ENCODE data around the gene ZNF609. TPM values are rescaled to one million over a fixed set of nuclear protein-coding genes. Genes with fewer than 3 reads are reported as not detected.
A peak's percentile ranks its signal among the peaks of the same experiment; 100 is the strongest.

ZNF609 gene, protein sequence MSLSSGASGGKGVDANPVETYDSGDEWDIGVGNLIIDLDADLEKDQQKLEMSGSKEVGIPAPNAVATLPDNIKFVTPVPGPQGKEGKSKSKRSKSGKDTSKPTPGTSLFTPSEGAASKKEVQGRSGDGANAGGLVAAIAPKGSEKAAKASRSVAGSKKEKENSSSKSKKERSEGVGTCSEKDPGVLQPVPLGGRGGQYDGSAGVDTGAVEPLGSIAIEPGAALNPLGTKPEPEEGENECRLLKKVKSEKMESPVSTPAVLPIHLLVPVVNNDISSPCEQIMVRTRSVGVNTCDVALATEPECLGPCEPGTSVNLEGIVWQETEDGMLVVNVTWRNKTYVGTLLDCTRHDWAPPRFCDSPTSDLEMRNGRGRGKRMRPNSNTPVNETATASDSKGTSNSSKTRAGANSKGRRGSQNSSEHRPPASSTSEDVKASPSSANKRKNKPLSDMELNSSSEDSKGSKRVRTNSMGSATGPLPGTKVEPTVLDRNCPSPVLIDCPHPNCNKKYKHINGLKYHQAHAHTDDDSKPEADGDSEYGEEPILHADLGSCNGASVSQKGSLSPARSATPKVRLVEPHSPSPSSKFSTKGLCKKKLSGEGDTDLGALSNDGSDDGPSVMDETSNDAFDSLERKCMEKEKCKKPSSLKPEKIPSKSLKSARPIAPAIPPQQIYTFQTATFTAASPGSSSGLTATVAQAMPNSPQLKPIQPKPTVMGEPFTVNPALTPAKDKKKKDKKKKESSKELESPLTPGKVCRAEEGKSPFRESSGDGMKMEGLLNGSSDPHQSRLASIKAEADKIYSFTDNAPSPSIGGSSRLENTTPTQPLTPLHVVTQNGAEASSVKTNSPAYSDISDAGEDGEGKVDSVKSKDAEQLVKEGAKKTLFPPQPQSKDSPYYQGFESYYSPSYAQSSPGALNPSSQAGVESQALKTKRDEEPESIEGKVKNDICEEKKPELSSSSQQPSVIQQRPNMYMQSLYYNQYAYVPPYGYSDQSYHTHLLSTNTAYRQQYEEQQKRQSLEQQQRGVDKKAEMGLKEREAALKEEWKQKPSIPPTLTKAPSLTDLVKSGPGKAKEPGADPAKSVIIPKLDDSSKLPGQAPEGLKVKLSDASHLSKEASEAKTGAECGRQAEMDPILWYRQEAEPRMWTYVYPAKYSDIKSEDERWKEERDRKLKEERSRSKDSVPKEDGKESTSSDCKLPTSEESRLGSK (N-terminal part only)
- total RNA-seq, result 27.8 and 40.0 TPM in 2 replicates

DNA sequence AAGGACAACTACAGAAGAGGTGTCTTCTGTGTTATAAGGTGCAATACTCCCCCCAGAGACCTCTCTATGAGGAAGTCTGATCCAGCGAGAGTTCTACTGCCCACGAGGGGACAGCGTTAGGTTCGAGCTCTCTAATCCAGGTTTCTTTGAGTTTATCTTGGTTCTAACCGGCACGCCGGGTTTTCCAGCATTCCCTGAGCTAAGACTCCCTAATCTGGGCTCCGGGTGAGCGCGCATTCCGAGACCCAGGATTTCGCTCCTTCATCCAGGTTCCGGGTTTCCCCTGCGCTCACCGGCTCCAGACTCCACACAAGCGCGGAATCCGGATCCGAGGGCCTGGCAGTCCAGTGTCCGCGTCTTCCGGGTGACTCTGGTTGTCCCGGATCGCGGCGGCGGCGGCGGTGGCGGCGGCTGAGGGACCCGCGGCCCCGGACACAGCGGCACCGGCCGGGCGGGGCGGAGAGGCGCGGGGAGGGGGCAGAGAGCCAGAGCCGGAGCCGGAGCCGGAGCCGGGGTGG, at the start of gene ZNF609:
Gene ZNF609 (plus strand): TSS at position 373 of the 518 bp plus-strand sequence. CDS start 38,842 bp downstream, outside the sequence.
- DNase-seq (ENCODE audit: extremely low read depth, low read depth, low spot score), result peak; percentile 66

DNA sequence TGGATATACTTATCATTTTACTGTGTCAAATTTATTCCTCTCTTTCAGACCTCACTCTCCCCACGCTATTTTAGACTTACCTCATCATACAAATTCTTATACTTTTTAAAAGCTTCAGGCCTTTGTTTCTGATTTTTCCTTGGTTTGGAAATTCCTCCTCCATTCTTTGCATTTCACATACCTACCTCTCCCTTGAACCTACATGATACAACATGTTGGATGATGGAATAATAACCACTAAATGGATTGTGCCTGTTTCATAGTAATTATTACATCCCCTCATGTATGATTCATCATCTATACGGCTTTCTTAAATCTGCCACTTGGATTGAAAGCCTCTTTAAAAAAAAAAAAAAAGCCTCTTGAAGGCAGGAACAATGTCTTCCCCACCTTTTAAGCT, 48.2 kb upstream of the ZNF609 start:
- no peak for DNase-seq (ENCODE audit: extremely low read depth, low read depth, low spot score)

DNA sequence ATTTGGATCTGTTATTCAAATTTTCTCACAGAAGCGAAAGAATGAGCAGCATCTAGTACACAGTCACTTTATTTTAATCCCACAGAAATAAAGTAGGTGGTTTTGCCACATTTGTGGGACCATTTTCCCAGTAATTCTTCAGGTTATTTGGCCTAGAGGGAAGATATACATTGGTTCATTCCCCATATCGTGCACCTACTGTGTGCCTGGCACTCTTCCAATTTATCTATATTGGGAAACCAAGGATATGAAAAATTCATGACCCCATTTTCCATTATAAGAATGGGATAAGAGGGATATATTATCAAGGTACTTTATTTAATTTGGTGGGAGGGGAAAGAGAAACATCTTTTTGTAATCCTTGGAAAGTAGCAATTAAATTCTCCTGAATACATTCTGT, 37.7 kb upstream of the ZNF609 start:
- no peak for DNase-seq (ENCODE audit: extremely low read depth, low read depth, low spot score)

DNA sequence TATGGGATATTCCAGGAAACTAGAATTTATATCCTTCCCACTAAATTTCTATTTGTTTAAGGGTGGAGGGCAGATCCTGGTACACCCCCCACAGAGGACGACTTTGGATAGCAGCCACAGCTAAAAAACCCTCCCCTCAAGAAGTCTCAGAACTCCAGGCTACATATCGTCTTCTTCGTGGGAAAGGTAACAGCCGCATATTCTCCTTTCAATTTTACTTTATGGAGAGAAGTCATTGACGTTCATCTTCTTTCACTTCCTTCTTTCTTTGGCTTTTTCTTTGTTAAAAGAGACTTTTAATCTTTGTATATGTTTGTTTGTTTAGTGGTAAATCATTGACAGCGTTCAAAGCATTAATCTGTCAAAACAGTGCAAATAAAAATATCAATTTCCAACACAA, 36.4 kb upstream of the ZNF609 start:
- DNase-seq (ENCODE audit: extremely low read depth, low read depth, low spot score), result no peak

DNA sequence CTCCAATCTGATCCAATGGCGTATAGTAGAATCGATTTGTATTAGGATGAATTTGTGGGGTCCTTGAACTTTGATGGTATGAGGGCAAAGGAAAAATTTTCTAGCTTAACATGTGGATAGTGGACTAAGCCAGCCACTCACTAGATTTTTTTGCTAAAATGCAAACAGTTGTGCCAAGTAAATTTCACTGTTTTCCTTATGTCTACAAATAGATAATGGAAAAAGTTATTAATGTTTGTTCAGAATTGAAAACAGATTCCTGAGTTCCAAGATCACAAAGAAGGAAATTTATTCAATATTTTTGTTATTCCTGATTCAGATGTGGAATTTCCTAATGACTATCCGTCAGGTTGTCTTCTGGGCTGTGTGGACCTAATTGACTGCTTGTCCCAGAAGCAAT, 35.2 kb upstream of the ZNF609 start:
- DNase-seq (ENCODE audit: extremely low read depth, low read depth, low spot score), result no peak

DNA sequence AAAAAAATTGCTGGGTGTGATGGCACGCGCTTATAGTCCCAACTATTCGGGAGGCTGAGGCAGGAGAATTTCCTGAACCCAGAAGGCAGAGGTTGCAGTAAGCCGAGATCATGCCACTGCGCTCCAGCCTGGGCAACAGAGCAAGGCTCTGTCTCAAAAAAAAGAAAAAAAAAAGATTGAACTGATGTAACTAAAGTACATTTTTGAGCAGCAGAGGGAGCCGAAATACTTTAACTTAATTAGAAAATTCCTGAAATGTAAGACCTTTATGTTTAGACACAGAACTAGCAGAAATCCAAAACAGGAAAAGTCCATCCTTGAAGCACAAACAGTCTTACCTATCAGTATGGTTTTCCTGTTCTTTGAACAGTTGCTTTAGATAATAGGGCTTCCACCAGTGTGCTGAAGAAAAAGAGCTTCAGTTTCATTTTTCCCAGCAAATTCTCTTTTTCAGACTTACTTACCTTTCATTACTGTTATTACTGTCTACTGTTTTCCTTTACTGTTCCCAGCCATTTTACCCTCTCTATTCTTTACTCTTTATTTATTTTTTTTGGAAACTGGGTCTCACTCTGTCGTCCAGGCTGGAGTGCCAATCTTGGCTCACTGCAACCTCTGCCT, 33.4 kb upstream of the ZNF609 start:
- DNase-seq (ENCODE audit: extremely low read depth, low read depth, low spot score), result no peak

DNA sequence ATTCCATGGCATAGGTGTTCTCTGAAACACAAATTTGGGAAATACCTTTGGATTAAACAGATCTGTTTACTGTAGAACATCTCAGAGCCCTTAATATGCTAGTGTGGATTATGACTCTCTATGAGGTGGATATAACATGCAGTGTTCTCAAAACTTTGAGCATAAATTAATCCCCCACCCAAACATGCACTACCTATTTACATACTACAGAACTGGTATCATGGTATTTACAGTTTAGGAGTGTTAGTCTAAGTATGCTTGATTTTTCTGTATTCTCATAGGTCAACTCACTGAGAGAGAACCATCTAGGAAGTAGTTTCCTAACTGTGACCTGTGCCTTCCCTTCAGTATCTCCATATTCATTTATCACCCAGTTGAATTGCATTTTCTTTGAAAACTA, 30.9 kb upstream of the ZNF609 start:
- DNase-seq (ENCODE audit: extremely low read depth, low read depth, low spot score), result no peak

DNA sequence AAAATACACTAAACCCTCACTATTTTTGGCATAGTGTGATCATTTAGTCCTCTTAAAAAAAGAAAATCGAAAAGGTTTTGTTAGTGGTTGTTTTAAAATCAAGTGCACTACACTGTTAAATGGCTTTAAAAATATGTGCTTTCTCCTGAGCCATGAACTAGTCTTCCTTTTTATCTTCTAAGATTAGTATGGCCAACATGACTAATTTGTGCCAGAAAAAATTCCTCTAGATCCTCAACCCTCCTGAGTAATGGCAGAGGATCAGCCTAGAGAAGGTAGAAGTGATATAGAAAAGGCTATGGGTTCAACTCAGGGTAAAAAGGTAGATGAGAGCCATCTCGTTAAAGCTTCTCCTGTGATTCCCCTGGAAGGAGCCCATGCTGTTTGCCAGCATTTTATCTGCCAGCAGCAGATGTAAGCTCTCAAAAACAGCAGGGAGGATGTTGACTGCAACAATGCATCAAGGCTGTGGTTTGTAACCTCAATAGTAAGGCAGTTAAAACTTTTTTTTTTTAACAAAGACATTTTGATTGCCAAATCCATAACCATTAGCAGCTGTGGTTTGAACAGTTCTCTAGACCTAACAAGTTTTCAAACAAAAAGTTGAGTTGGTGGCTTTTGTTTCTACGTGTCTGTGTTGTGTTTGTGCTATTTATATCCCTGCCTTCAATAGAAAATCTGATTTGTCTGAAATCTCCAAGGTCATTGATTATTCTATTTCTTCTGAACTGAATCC, 30.2 kb upstream of the ZNF609 start:
- DNase-seq (ENCODE audit: extremely low read depth, low read depth, low spot score), result no peak

DNA sequence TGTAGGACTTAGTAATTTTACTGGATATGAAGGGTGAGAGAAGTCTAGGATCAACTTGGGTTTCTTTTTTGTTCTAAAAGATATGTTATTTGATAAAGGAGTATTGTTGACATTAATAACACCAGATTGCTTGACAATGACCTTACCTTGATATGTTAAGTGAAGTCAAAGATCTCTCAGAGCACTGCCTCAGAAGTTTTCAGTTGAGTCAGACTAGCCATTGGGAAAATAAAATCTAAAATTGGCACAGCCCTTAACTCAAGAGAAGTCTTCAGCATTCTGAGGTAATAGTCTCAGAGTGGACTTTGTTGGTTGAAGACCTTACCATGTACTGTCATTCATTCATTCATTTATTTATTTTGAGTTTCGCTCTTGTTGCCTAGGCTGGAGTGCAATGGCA, 22.4 kb upstream of the ZNF609 start:
- no peak for DNase-seq (ENCODE audit: extremely low read depth, low read depth, low spot score)

DNA sequence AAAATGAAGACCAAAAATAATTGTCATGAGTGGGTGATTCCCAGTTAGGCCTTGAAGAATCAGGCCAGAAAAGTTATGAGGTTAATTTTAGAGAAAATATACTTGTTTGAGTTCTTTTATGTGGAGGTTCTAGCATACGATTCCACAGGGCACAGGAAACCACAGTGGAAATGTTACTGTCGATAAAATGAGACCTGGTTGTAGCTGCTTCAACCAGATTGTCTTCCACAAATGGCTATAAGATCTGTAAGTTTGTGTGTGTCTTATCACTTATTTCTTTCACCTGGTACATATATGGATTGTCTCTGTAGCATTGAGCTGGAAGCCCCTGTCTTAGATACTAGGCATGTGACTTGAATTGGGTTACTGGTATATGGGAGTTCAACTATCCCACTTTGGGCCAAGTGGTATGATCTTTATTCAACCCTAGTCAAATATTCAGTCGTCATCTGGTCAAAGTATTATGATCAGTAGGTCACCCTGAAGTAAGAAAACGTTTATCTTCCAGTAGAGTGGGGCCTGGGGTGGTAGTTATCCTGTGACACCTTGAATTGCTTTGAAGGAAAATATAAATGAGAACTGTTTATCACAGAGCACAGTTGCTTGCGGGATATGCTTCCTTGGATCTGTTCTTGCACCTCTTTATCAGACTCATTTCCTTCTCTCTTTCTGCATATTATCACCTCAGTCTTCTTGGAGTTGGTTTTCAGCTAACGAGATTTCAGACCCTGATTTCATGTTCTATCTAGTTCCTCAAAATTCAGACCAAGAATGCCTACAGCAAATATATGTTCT, 21.5 kb upstream of the ZNF609 start:
- DNase-seq (ENCODE audit: extremely low read depth, low read depth, low spot score), result no peak

DNA sequence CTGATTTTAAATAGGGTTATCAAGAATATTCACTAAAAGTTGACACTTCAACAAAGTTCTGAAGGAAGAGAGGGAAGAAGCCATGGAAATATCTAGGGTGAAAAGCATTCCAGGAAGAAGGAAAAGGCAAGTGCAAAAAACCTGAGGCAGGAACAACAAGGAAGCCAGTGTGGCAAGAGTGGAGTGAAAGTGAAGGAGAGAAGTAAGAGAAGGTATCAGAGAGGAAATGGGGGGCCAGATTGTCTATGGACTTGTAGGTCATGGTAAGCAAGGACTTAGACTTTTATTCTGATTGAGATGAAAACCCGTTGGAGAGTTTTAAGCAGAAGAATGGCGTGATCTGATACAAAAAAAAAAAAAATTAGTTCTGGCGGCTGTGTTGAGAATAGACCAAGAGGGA, 18.5 kb upstream of the ZNF609 start:
- DNase-seq (ENCODE audit: extremely low read depth, low read depth, low spot score), result no peak

DNA sequence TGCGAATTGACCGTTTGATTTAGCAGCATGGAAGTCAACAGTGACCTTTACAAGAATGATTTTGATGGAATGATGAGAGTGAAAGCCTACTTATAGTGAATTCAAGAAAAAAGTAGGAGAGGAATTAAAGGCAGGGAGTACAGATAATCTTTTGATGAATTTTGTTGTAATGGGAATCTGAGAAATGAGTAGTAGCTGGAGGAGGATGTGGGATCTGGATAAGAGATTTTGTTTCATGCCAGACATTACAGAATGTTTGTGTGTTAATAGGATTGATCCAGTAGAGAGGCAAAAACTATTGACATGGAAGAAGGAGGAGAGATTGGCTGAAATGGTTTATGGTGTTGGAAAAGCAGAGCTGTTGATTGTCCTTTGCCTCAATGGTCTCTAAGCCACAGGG, 17.4 kb upstream of the ZNF609 start:
- DNase-seq (ENCODE audit: extremely low read depth, low read depth, low spot score), result no peak

DNA sequence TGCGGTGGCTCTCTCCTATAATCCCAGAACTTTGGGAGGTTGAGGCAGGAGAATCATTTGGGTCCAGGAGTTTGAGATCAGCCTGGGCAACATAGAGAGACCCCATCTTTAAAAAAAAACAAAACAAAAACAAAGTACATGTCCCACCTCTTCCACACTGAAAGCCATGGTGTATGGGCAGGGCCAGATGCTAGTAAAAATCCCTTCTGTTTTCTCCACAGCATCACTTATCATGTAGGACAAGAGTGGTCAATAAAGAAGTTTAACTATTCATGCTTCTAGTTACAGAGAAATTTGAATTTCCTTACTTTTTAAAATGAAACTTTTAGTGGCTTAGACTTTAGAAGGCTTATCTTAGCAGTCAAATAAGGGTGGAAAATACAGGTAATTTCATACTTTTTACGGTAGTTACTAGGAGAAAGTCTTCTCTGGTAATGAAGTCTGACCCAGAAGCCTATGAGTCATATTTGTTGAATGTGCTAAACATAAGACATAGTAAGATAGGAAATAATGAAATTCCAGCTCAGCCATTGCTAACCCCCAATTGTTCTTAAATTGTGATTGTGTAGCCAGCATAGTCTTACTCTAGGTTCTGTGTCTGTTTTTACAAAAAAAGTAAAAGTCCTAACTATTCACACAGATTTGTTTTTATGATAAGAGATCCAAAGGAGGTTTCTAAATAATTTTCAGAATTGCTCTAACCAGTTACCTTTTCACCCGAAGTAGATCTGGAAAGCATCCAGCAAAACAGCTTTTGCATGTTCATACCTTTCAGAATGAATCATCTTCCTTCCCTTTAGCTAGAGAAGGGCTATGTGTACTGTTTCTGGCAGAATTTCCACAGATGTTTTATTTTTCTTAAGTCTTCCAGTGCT, 16.4 kb upstream of the ZNF609 start:
- peak; percentile 94 for DNase-seq (ENCODE audit: extremely low read depth, low read depth, low spot score)

DNA sequence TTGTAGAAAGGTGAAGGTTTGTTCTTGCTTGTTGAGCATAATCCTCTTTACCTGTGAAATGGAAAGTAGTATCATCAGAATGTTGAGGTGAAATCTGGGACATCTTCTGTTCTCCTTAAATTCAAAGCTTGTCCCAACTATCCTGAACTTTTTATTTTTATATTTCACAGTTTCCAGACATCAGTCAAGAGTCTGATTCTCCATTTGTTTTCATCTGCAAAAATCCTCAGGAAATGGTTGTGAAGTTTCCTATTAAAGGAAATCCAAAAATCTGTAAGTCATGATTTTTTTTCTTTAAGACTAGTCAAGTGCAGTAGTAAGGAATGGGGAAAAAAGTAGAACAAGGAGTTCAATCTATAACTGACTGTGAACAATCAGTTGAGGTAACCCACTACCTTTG, 15.5 kb upstream of the ZNF609 start:
- DNase-seq (ENCODE audit: extremely low read depth, low read depth, low spot score), result no peak

DNA sequence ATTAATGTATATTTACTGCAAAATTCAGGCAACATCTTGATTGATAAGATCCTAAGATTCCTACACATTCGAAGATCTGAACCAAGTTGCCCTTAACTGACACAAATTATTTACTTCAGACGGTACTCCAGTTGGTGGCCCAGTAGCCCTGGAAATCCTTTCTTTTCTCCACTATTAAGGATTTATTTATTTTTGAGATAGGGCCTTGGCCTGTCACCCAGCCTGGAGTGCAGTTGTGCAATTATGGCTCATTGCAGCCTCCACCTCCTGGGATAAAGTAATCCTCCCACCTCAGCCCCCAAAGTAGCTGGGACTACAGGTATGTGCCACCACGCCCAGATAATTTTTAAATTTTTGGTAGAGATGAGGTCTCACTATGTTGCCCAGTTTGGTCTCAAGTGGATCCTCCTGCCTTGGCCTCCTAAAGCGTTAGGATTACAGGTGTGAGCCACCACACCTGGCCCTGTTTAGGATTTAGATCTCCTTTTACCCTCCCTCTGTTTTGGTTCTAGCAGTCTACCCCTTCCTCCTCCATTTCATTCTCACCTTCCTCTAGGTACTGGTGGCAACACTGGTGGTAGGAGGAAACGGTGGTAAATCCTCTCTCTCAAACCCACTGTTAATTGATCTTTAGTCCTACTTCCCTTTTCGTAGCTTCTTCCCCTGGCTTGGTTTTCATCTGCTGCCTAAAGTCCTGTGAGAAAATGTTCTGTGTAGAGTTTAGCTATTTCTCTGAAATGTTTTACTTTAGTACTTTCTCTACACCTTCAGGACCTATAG, 12.7 kb upstream of the ZNF609 start:
- DNase-seq (ENCODE audit: extremely low read depth, low read depth, low spot score), result no peak

DNA sequence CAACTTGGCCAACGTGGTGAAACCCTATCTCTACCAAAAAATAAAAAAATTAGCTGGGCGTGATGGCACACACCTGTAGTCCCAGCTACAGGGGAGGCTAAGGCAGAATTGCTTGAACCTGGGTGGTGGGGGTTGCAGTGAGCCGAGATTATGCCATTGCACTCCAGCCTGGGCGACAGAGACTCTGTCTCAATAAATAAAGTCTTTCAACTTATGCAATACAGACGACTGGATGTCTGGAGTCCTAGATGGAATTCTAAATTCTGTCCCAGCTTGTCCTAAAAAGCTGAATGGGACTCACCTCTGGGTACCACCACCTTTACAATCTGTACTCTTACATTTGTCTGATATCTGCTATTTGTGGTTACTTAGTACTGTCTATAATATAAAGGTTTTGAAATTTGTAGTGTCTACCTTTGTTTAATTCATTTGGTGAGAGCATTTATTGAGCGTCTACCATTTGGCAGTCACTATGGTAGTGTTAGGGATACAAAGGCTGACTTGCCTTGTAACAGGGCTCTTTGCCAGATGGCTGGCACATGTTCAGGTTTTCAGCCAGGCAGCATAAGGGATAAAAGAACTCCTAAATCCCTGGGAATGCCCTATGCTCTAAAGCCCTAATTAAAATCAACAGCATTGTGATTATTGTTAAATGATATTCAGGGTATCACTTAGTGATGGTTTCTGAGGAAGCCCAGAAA, 7.2 kb upstream of the ZNF609 start:
- DNase-seq (ENCODE audit: extremely low read depth, low read depth, low spot score), result no peak

DNA sequence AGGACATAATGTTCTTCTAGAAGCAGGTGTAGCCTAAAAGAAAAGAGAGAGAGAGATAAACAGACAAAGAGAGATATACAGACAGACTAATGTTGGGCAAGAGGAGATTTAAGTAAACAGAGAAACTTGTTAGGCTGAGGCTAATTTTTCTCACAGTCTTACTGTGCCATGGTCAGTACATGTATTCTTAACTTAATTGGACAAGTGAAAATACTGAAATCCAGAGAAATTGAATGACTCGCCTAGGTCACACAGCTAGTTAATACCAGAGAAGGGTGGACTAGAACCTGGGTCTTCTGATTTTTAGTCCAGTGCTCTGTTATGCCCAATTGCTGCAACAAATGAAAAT, 6.7 kb upstream of the ZNF609 start:
- no peak for DNase-seq (ENCODE audit: extremely low read depth, low read depth, low spot score)

Data from glomerular endothelial cell (primary cell).